Neural progenitor cell (in vitro differentiated cells): ENCODE data around the gene KRTAP15-1.
A peak's percentile ranks its signal among the peaks of the same experiment; 100 is the strongest.

Source experiments
- EZH2phosphoT487 ChIP-seq: fragments of 200-600 bp; sonication (generic); IDR thresholded peaks from 2 replicates; pipeline ENCODE4 v1.6.1; 2017; ENCODE audit warnings: antibody characterized with exemption
- TF ChIP-seq, protein P1 (sequence below): fragments of 200-600 bp; sonication (generic); IDR thresholded peaks from 2 replicates; pipeline ENCODE4 v1.5.1; 2017; ENCODE audit warnings: antibody characterized with exemption, mild to moderate bottlenecking

- TF ChIP-seq EZH2phosphoT487 = no peak
- TF ChIP-seq, protein P1, sequence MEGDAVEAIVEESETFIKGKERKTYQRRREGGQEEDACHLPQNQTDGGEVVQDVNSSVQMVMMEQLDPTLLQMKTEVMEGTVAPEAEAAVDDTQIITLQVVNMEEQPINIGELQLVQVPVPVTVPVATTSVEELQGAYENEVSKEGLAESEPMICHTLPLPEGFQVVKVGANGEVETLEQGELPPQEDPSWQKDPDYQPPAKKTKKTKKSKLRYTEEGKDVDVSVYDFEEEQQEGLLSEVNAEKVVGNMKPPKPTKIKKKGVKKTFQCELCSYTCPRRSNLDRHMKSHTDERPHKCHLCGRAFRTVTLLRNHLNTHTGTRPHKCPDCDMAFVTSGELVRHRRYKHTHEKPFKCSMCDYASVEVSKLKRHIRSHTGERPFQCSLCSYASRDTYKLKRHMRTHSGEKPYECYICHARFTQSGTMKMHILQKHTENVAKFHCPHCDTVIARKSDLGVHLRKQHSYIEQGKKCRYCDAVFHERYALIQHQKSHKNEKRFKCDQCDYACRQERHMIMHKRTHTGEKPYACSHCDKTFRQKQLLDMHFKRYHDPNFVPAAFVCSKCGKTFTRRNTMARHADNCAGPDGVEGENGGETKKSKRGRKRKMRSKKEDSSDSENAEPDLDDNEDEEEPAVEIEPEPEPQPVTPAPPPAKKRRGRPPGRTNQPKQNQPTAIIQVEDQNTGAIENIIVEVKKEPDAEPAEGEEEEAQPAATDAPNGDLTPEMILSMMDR = peak; percentile 70
These were observed 5.9 kb upstream of the KRTAP15-1 start for GRCh38 chr21:30434033-30434631.
